HepG2 (cell line): ENCODE measurements around the gene HINT1. TPM values are rescaled to one million over a fixed set of nuclear protein-coding genes. Genes with fewer than 3 reads are reported as not detected.
A peak's percentile ranks its signal among the peaks of the same experiment; 100 is the strongest.

Source experiments
- ARNTL ChIP-seq: sonication (generic); formaldehyde crosslinking; IDR thresholded peaks from 2 replicates; pipeline ENCODE4 v1.4.0; 2020; ENCODE audit warnings: mild to moderate bottlenecking, missing genetic modification reagents
- BRD4 ChIP-seq: sonication (generic); formaldehyde crosslinking; IDR thresholded peaks from 2 replicates; pipeline ENCODE4 v1.4.0; 2020; ENCODE audit warnings: missing genetic modification reagents
- HNF1A ChIP-seq, 2 experiments: sonication (generic) in 1 of 2; formaldehyde crosslinking in 1 of 2; IDR thresholded peaks; 2 replicates each; pipeline versions ENCODE4 v1.4.0 to v1.6.1; 2016 to 2020; ENCODE audit warnings: borderline replicate concordance in 1 of 2, low read depth in 1 of 2, mild to moderate bottlenecking in 1 of 2, missing genetic modification reagents in 1 of 2
- MAFK ChIP-seq, 2 experiments: IDR thresholded peaks in 1 of 2; conservative IDR thresholded peaks in 1 of 2; 2 replicates each; pipeline ENCODE4 v1.6.1; 2011; ENCODE audit warnings: improper control_type of control experiment in 2 of 2, low read length in 2 of 2
- NR2F2 ChIP-seq: IDR thresholded peaks from 2 replicates; pipeline ENCODE4 v1.6.1; 2012; ENCODE audit warnings: low read depth, inconsistent platforms, borderline replicate concordance
- PCBP2 ChIP-seq: fragments of 200-400 bp; formaldehyde crosslinking; optimal IDR thresholded peaks from 2 replicates; pipeline ENCODE3; 2018; ENCODE audit warnings: low read length, low read depth; ENCODE audit not compliant: poor library complexity, severe bottlenecking
- USF2 ChIP-seq, 2 experiments: sonication (generic) in 1 of 2; formaldehyde crosslinking in 1 of 2; IDR thresholded peaks; 2 replicates each; pipeline versions ENCODE4 v1.5.1 to v1.6.1; 2011 to 2020; ENCODE audit warnings: borderline replicate concordance in 1 of 2, low read depth in 1 of 2, low read length in 1 of 2, mild to moderate bottlenecking in 1 of 2, missing genetic modification reagents in 1 of 2, moderate library complexity in 1 of 2
- ZBTB39 ChIP-seq: sonication (generic); formaldehyde crosslinking; IDR thresholded peaks from 2 replicates; pipeline ENCODE4 v1.5.0; 2020; ENCODE audit warnings: missing genetic modification reagents
- ZBTB46 ChIP-seq: sonication (generic); formaldehyde crosslinking; IDR thresholded peaks from 2 replicates; pipeline ENCODE4 v1.4.0; 2020; ENCODE audit warnings: mild to moderate bottlenecking, missing genetic modification reagents, borderline replicate concordance
- ZNF230 ChIP-seq: sonication (generic); formaldehyde crosslinking; IDR thresholded peaks from 2 replicates; pipeline ENCODE4 v1.4.0; 2020; ENCODE audit warnings: mild to moderate bottlenecking, missing genetic modification reagents
- ZNF264 ChIP-seq: sonication (generic); formaldehyde crosslinking; IDR thresholded peaks from 2 replicates; pipeline ENCODE4 v1.4.0; 2020; ENCODE audit warnings: missing genetic modification reagents
- ZNF713 ChIP-seq: sonication (generic); formaldehyde crosslinking; IDR thresholded peaks from 2 replicates; pipeline ENCODE4 v1.4.0; 2020; ENCODE audit warnings: mild to moderate bottlenecking, missing genetic modification reagents
- ZNF83 ChIP-seq: sonication (generic); formaldehyde crosslinking; IDR thresholded peaks from 2 replicates; pipeline ENCODE4 v1.4.0; 2020; ENCODE audit warnings: missing genetic modification reagents, mild to moderate bottlenecking, borderline replicate concordance
- ZNF879 ChIP-seq: sonication (generic); formaldehyde crosslinking; IDR thresholded peaks from 2 replicates; pipeline ENCODE4 v1.8.1; 2023; ENCODE audit warnings: missing genetic modification reagents
- polyA plus RNA-seq, 8 experiments: library from polyadenylated mRNA; depleted of rRNA in 3 of 8; stranded (reverse) in 7 of 8; unstranded in 1 of 8; fragments of >200 nt; fragmentation: Illumina TruSeq in 4 of 8; extraction: Trizol in 4 of 8; gene quantifications; 2 replicates each; pipeline versions ENCODE4 v1.2.1 to v1.2.3, GENCODE V29; 2011 to 2016; ENCODE audit warnings: low read depth in 4 of 8, missing spikeins in 1 of 8, mixed read lengths in 1 of 8; ENCODE audit not compliant: insufficient read depth in 1 of 8
- total RNA-seq, 5 experiments: library from RNA; depleted of rRNA; stranded (reverse); fragments of >200 nt; fragmentation: Illumina TruSeq; extraction: Trizol; gene quantifications; 2 replicates each; pipeline ENCODE4 v1.2.3, GENCODE V29; 2016; ENCODE audit warnings: low read depth in 1 of 5

The HINT1 gene
- total and polyA plus RNA-seq, 2 of the 13 experiments (the other 11 are each of a cell fraction or from before 2014, with no cell fraction given): 428 to 997 TPM

GRCh38 chr5:131165119-131165727 lies at the start of gene HINT1 (continued):
- no peak for TF ChIP-seq HNF1A (IDR thresholded peaks at IDR 0.05; ENCODE audit: low read depth)
- TF ChIP-seq HNF1A (CRISPR knock-in tag; IDR thresholded peaks at IDR 0.05; ENCODE audit: borderline replicate concordance): peak; percentile 61; the same call in 1 of the 2 replicates
- peak; percentile 59; the same call in 1 of the 2 replicates for TF ChIP-seq ARNTL (CRISPR knock-in tag)
- no peak for TF ChIP-seq ZBTB39 (CRISPR knock-in tag)
- TF ChIP-seq USF2 (IDR thresholded peaks at IDR 0.05; ENCODE audit: low read depth, low read length): no peak
- TF ChIP-seq USF2 (CRISPR knock-in tag; IDR thresholded peaks at IDR 0.05; ENCODE audit: borderline replicate concordance): no peak; the same call in 1 of the 2 replicates
- no peak for TF ChIP-seq ZNF83 (CRISPR knock-in tag)
- no peak; the same call in 1 of the 2 replicates for TF ChIP-seq ZNF230 (CRISPR knock-in tag)
- TF ChIP-seq ZNF713: 0 out of 2 replicates have a peak, but pooled peaks have one; percentile 29
- TF ChIP-seq ZNF879: no peak
- TF ChIP-seq ZBTB46 (CRISPR knock-in tag): no peak
- TF ChIP-seq BRD4 (CRISPR knock-in tag): peak; percentile 74
- TF ChIP-seq MAFK (conservative IDR thresholded peaks at IDR 0.05 in 1 of 2, IDR thresholded peaks at IDR 0.05 in 1 of 2; ENCODE audit: low read length in 2 of 2): no peak
- no peak for TF ChIP-seq PCBP2
- TF ChIP-seq NR2F2: no peak
- TF ChIP-seq ZNF264 (CRISPR knock-in tag): peak; percentile 70; the same call in 1 of the 2 replicates
